Endothelial cell of umbilical vein (primary cell): Measurements from ENCODE around the gene ZNF804B. TPM values are rescaled to one million over a fixed set of nuclear protein-coding genes. Genes with fewer than 3 reads are reported as not detected.

ENCODE experiments used
- BruUV-seq: library from RNA; stranded (reverse); fragments of 400-500 nt; replicated peaks from 2 replicates; lab custom pipeline; 2021; lab: Mats Ljungman, UMichigan
- CTCF ChIA-PET: fragments of 300-600, 350-600 bp; sonication (Branson Sonifier 250); formaldehyde crosslinking; loops from one replicate; lab custom pipeline; 2021; ENCODE audit warnings: antibody characterized with exemption, inconsistent platforms; lab: Charles Lee
- POLR2A ChIA-PET: fragments of 300-600, 350-600 bp; sonication (Branson Sonifier 250); formaldehyde crosslinking; loops from one replicate; lab custom pipeline; 2021; ENCODE audit warnings: antibody characterized with exemption, inconsistent platforms; lab: Charles Lee
- DNase-seq: peaks from one replicate; pipeline ENCODE4 v3.0.0-alpha.2; 2011; ENCODE audit warnings: low read depth, low spot score
- FAIRE-seq: peaks from 2 replicates; lab custom pipeline; 2011; peaks lifted over from hg19 to GRCh38; lab: Jason Lieb, UNC
- H2AFZ ChIP-seq: 2 replicates; pipeline ENCODE4 v1.6.0; 2012; ENCODE audit warnings: low read depth, low read length, control low read depth, inconsistent platforms
- H3K27ac ChIP-seq: 2 replicates; pipeline ENCODE4 v1.5.1; 2011; ENCODE audit warnings: low read depth, mild to moderate bottlenecking, control low read depth, low read length, moderate library complexity; ENCODE audit not compliant: insufficient read depth
- H3K27me3 ChIP-seq, 2 experiments: 2 replicates each; pipeline versions ENCODE4 v1.6.0 to v1.6.1; 2011; ENCODE audit warnings: low read length in 2 of 2, mixed read lengths in 1 of 2; ENCODE audit not compliant: control insufficient read depth in 2 of 2, insufficient read depth in 2 of 2
- H3K36me3 ChIP-seq, 2 experiments: 2 replicates in 1 of 2; 3 replicates in 1 of 2; pipeline ENCODE4 v1.5.1; 2011; ENCODE audit warnings: low read length in 2 of 2, mild to moderate bottlenecking in 1 of 2, moderate library complexity in 1 of 2; ENCODE audit not compliant: control insufficient read depth in 2 of 2, insufficient read depth in 2 of 2; ENCODE audit errors: extremely low read depth in 1 of 2
- H3K4me1 ChIP-seq: 3 replicates; pipeline ENCODE4 v1.5.1; 2011; ENCODE audit warnings: mild to moderate bottlenecking, low read length; ENCODE audit not compliant: control insufficient read depth, insufficient read depth; ENCODE audit errors: extremely low read depth
- H3K4me2 ChIP-seq: 2 replicates; pipeline ENCODE4 v1.6.1; 2011; ENCODE audit warnings: low read length, control low read depth, mixed read lengths; ENCODE audit not compliant: insufficient read depth
- H3K4me3 ChIP-seq, 3 experiments: fragments of 200-600 bp in 1 of 3; sonication (generic), shearing (Covaris generic) in 1 of 3; replicated peaks in 1 of 3; 2 replicates each; pipeline ENCODE4 v1.5.1; 2011 to 2016; ENCODE audit warnings: control low read depth in 3 of 3, low read length in 3 of 3, mild to moderate bottlenecking in 2 of 3, inconsistent platforms in 1 of 3, low read depth in 1 of 3, moderate library complexity in 1 of 3; ENCODE audit not compliant: insufficient read depth in 1 of 3
- H3K79me2 ChIP-seq: 2 replicates; pipeline ENCODE4 v1.6.0; 2012; ENCODE audit warnings: low read length, inconsistent platforms; ENCODE audit not compliant: control insufficient read depth, insufficient read depth
- H3K9ac ChIP-seq: replicated peaks from 2 replicates; pipeline ENCODE3; 2011; ENCODE audit warnings: low read length, control low read depth; ENCODE audit not compliant: insufficient read depth; ENCODE audit errors: extremely low read depth
- H3K9me1 ChIP-seq: replicated peaks from 3 replicates; pipeline ENCODE4 v1.6.0; 2011; ENCODE audit warnings: mild to moderate bottlenecking, low read length; ENCODE audit not compliant: control insufficient read depth, insufficient read depth; ENCODE audit errors: extremely low read depth
- H3K9me3 ChIP-seq: replicated peaks from 2 replicates; pipeline ENCODE4 v1.5.1; 2012; ENCODE audit warnings: low read length, inconsistent platforms; ENCODE audit not compliant: control insufficient read depth, insufficient read depth
- H4K20me1 ChIP-seq: replicated peaks from 2 replicates; pipeline ENCODE3; 2011; ENCODE audit warnings: mild to moderate bottlenecking, low read length; ENCODE audit not compliant: control insufficient read depth, insufficient read depth; ENCODE audit errors: extremely low read depth
- EZH2 ChIP-seq: IDR thresholded peaks from 2 replicates; pipeline ENCODE4 v1.6.1; 2012; ENCODE audit warnings: borderline replicate concordance, low read depth, mild to moderate bottlenecking, moderate library complexity, low read length, inconsistent platforms; ENCODE audit not compliant: severe bottlenecking
- FOS ChIP-seq: IDR thresholded peaks from 2 replicates; pipeline ENCODE4 v1.6.1; 2011; ENCODE audit warnings: mild to moderate bottlenecking, low read length, moderate library complexity, borderline replicate concordance; ENCODE audit not compliant: insufficient read depth
- GATA2 ChIP-seq: IDR thresholded peaks from 2 replicates; pipeline ENCODE4 v1.7.0; 2011; ENCODE audit warnings: low read depth, mild to moderate bottlenecking, moderate library complexity, mixed read lengths, low read length; ENCODE audit not compliant: insufficient read length, insufficient read depth
- JUN ChIP-seq: IDR thresholded peaks from 2 replicates; pipeline ENCODE4 v1.6.1; 2011; ENCODE audit warnings: borderline replicate concordance, low read depth; ENCODE audit not compliant: insufficient read length, insufficient read depth
- dilution Hi-C: fragments of 300-500 bp; cut with MboI; formaldehyde crosslinking; loops from one replicate; pipeline ENCODE4 v1.15.0; 2019; ENCODE audit warnings: low sequenced_read_pairs; ENCODE audit not compliant: extremely low pct_ligation_motif_present
- intact Hi-C: fragments of 100-400 bp; cut with micrococcal nuclease; formaldehyde crosslinking; loops from one replicate; pipeline ENCODE4 v1.10.0; 2022
- polyA plus RNA-seq, 4 experiments: library from polyadenylated mRNA; depleted of rRNA in 3 of 4; stranded (reverse) in 3 of 4; unstranded in 1 of 4; fragments of >200 nt; gene quantifications; 2 replicates each; pipeline versions ENCODE4 v1.2.1 to v1.2.3, GENCODE V29; 2011 to 2012; ENCODE audit warnings: missing spikeins in 1 of 4
- total RNA-seq: library from RNA; stranded (reverse); gene quantifications from 2 replicates; pipeline ENCODE4 v1.2.3, GENCODE V29; 2021
- TF ChIP-seq, protein P1 (sequence below), 2 donors: IDR thresholded peaks; 1 replicate in 1 of 2; 2 replicates in 1 of 2; pipeline ENCODE4 v1.5.1; 2011; ENCODE audit warnings: low read length in 2 of 2, mild to moderate bottlenecking in 2 of 2, moderate library complexity in 2 of 2, control low read depth in 1 of 2, inconsistent platforms in 1 of 2, low read depth in 1 of 2; ENCODE audit not compliant: insufficient read depth in 1 of 2; ENCODE audit errors: extremely low read depth in 1 of 2

Gene ZNF804B
- total and polyA plus RNA-seq, 2 donors (not counting 3 experiments of a cell fraction or from before 2014, with no cell fraction given): not detected

DNA sequence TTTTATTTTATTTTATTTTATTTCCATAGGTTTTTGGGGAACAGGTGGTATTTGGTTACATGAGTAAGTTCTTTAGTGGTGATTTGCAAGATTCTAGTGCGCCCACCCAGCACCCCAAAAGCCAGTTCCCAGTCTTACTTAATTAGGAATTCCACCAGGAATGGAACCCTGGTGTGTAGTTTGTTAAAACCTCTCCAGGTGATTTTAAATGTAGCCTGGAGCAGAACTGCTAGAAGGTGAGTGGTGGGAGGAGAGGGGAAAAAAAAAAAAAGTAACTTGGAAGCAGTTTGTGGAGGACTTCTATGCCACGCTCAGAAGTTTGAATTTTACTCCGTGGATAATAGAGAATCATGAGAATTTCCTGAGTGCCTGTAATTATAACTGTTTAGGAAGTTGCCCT is 41.5 kb downstream of the ZNF804B start:
- Histone ChIP-seq H3K79me2 (no peaks in the 10 kb centered on the region), H3K4me1 (no peaks in the 10 kb centered on the region), H3K9me1 (no peaks in the 10 kb centered on the region), H3K4me2 (no peak overlapping the region), H3K36me3 (no peaks in the 10 kb centered on the region), H3K9me3 (no peaks in the 10 kb centered on the region), H3K4me3 (no peak overlapping the region), H3K27me3 (no peaks in the 10 kb centered on the region), H2AFZ (no peak overlapping the region), H3K27ac (no peak overlapping the region), H4K20me1 (no peaks in the 10 kb centered on the region), H3K9ac (no peak overlapping the region)
- FAIRE-seq (no peak), DNase-seq (no peak)
- intact Hi-C loops (no loop called here), dilution Hi-C loops (no loop called here)
- POLR2A ChIA-PET: no interaction called here
- no TSS peak for BruUV-seq
- CTCF ChIA-PET: no interaction called here
- TF ChIP-seq, protein P1, sequence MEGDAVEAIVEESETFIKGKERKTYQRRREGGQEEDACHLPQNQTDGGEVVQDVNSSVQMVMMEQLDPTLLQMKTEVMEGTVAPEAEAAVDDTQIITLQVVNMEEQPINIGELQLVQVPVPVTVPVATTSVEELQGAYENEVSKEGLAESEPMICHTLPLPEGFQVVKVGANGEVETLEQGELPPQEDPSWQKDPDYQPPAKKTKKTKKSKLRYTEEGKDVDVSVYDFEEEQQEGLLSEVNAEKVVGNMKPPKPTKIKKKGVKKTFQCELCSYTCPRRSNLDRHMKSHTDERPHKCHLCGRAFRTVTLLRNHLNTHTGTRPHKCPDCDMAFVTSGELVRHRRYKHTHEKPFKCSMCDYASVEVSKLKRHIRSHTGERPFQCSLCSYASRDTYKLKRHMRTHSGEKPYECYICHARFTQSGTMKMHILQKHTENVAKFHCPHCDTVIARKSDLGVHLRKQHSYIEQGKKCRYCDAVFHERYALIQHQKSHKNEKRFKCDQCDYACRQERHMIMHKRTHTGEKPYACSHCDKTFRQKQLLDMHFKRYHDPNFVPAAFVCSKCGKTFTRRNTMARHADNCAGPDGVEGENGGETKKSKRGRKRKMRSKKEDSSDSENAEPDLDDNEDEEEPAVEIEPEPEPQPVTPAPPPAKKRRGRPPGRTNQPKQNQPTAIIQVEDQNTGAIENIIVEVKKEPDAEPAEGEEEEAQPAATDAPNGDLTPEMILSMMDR (IDR thresholded peaks at IDR 0.05; ENCODE audit: extremely low read depth in 1 of 2, insufficient read depth in 1 of 2, low read depth in 1 of 2, low read length in 2 of 2): no peak
- TF ChIP-seq JUN: no peak

DNA sequence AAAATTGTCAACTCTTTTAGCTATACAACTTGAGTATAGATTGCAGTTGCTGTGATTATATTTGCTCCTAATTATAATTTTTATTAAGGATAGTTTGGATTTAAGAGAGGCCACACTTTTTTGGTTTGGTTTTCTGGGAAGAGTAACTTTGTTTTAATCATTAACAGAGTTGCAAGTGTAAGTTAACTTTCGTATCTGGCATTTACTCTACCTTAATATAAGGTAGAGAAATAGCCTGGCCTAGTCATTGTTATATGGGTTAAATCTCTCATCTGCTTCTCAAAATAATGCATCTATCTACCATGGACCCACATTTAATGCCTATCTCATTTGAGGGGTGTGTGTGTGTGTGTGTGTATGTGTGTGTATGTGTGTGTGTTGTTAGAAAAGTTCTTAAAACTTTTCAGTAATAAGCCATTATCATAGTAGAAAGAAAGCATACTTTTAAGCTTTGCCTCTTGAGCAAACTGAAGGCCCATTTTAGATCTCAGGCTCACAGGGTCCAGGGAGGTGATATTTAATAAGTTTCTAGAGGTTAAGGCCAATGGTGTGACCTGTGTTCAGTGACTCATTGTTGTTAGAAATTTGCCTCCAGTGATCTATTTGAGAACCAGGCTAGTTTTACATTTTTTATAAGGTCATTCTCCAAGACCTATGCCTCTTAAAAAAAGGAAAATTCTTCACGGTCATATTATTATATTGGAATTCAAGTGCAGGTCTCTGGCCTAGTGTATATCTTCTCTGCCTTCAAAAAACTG is 47.0 kb downstream of the ZNF804B start:
- Histone ChIP-seq H3K4me3 (no peak overlapping the region), H3K27me3 (no peaks in the 10 kb centered on the region), H3K27ac (no peak overlapping the region), H4K20me1 (no peaks in the 10 kb centered on the region), H3K4me1 (no peaks in the 10 kb centered on the region), H3K9ac (no peak overlapping the region), H3K4me2 (no peak overlapping the region), H3K9me3 (no peaks in the 10 kb centered on the region), H3K79me2 (no peaks in the 10 kb centered on the region), H2AFZ (no peak overlapping the region), H3K36me3 (no peaks in the 10 kb centered on the region), H3K9me1 (no peaks in the 10 kb centered on the region)
- no peak for DNase-seq
- ChIA-PET CTCF (interaction anchor here (0.9 kb wide), 1 partner anchor 15 kb away, joined by 5 read pairs; no protein-coding TSS in a partner anchor), POLR2A (no interaction called here)
- FAIRE-seq: no peak
- intact Hi-C loops (no loop called here), dilution Hi-C loops (no loop called here)
- no peak for TF ChIP-seq FOS
- TF ChIP-seq GATA2: no peak
- TF ChIP-seq EZH2: no peak
- no TSS peak for BruUV-seq
